MG63 (cell line): ENCODE data around the gene RAD9A. TPM values are rescaled to one million over a fixed set of nuclear protein-coding genes. Genes with fewer than 3 reads are reported as not detected.
A peak's percentile ranks its signal among the peaks of the same experiment; 100 is the strongest.

Experiments used
- DNase-seq: peaks from one replicate; pipeline ENCODE4 v3.0.0-alpha.2; 2020
- H3K27me3 ChIP-seq: fragments of 250-450 bp; sonication (Bioruptor Pico); 2 replicates; pipeline ENCODE4 v1.5.1; 2020; ENCODE audit warnings: mild to moderate bottlenecking, moderate library complexity
- H3K36me3 ChIP-seq: fragments of 250-450 bp; sonication (Bioruptor Pico); 2 replicates; pipeline ENCODE4 v1.5.1; 2020; ENCODE audit warnings: mild to moderate bottlenecking, moderate library complexity
- H3K4me3 ChIP-seq: fragments of 250-450 bp; sonication (Bioruptor Pico); 2 replicates; pipeline ENCODE4 v1.5.1; 2020; ENCODE audit warnings: mild to moderate bottlenecking, moderate library complexity
- H3K9me3 ChIP-seq: fragments of 250-450 bp; sonication (Bioruptor Pico); 2 replicates; pipeline ENCODE4 v1.5.1; 2020; ENCODE audit warnings: mild to moderate bottlenecking, moderate library complexity
- total RNA-seq: library from RNA; depleted of rRNA; stranded (reverse); fragments of >200 nt; shearing (Covaris generic); gene quantifications from 2 replicates; pipeline ENCODE4 v1.2.3, GENCODE V29; 2014; ENCODE audit warnings: low replicate concordance

The RAD9A gene
- total RNA-seq, 1 experiment from 2014 or later: 17.6 TPM

- no peaks in the 10 kb centered on the region for H3K27me3 ChIP-seq
- H3K36me3 ChIP-seq: peaks cover 40% of the 10 kb centered on the region
- H3K4me3 ChIP-seq: no peak overlapping the region
- no peaks in the 10 kb centered on the region for H3K9me3 ChIP-seq
- DNase-seq: no peak
Measured at GRCh38 chr11:67435727-67436458, 44.1 kb downstream of the RAD9A start.

DNA sequence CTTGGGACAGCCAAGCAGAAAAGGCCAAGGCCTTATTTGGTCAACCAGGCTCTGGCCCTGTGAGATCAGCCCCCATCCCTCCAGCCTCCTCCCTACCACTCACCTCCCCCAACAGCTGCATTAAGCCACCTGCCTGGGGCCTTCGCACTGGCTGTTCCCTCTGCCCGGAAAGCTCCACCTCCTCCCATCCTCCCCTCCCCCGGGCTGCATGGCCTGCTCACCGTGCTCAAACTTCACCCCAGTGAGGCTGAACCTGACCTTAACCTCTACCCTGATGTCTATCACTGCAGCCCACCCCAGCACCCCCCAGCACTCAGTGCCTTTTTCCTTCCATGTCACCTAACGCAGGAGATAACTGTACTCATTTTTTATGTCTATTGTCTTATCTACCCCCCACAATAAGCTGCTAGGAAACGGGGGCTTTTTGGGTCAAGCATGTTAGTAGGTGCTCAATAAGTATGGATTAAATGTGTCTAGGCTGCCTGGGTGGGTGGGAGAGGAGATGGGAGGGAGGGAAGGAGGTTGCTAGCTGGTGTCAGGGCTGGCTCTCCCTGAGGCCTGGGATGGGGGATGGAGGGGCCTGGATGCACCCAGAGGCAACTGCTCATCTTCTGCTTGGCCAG is 44.8 kb downstream of the RAD9A start:
- no peaks in the 10 kb centered on the region for H3K9me3 ChIP-seq
- peaks cover 38% of the 10 kb centered on the region for H3K36me3 ChIP-seq
- DNase-seq: no peak
- no peak overlapping the region for H3K4me3 ChIP-seq
- no peaks in the 10 kb centered on the region for H3K27me3 ChIP-seq

- Histone ChIP-seq H3K36me3 (peaks cover 35% of the 10 kb centered on the region), H3K4me3 (no peak within 1 kb of the TSS), H3K9me3 (no peaks in the 10 kb centered on the region), H3K27me3 (no peaks in the 10 kb centered on the region)
- DNase-seq: no peak
Measured at GRCh38 chr11:67437082-67437808, 45.5 kb downstream of the RAD9A start, which contains the start of gene PTPRCAP. Gene PTPRCAP (minus strand): TSS chr11:67437682. CDS start chr11:67437619, 63 bp downstream.

GRCh38 chr11:67437809-67438157 is 46.0 kb downstream of the RAD9A start:
- DNase-seq: no peak
- peaks cover 31% of the 10 kb centered on the region for H3K36me3 ChIP-seq
- H3K9me3 ChIP-seq: no peaks in the 10 kb centered on the region
- no peaks in the 10 kb centered on the region for H3K27me3 ChIP-seq
- H3K4me3 ChIP-seq: no peak overlapping the region

DNA sequence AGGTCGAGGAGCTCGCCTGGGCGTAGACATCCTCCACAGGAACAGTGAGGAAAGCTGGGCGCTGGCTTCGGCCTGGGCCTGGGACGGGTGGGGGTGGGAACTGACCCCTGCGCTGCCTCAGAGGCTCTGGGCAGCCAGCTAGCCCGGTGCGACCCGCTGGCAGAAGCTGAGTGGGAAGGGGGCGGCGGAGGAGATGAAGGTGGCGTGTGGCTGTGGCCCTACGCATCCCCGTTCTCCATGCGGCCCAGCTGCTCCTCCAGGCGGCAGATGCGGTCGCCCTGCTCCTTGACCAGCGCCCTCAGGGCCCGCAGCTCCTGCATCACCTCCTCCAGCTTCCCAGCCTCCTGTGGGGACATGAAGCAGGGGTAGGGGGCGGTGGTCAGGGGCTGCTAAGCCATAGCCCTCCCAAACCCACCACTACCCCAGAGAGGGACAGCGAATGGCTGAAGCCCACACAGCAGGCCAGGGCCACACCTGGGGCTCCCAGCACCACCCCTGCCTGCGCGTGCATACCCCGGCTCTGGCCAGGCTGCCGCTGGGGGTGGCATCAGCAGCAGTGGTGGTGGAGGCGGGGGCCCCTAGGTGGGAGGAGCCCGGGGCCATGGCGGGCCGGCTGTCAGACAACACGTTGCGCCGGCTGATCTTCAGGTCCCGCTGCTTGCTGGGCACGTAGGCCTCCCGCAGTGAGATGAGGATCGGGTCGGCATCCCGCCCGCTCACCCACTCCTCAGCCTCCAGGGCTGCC is 46.5 kb downstream of the RAD9A start:
- Histone ChIP-seq H3K9me3 (no peaks in the 10 kb centered on the region), H3K4me3 (no peak overlapping the region), H3K36me3 (peaks cover 30% of the 10 kb centered on the region), H3K27me3 (no peaks in the 10 kb centered on the region)
- no peak for DNase-seq

DNA sequence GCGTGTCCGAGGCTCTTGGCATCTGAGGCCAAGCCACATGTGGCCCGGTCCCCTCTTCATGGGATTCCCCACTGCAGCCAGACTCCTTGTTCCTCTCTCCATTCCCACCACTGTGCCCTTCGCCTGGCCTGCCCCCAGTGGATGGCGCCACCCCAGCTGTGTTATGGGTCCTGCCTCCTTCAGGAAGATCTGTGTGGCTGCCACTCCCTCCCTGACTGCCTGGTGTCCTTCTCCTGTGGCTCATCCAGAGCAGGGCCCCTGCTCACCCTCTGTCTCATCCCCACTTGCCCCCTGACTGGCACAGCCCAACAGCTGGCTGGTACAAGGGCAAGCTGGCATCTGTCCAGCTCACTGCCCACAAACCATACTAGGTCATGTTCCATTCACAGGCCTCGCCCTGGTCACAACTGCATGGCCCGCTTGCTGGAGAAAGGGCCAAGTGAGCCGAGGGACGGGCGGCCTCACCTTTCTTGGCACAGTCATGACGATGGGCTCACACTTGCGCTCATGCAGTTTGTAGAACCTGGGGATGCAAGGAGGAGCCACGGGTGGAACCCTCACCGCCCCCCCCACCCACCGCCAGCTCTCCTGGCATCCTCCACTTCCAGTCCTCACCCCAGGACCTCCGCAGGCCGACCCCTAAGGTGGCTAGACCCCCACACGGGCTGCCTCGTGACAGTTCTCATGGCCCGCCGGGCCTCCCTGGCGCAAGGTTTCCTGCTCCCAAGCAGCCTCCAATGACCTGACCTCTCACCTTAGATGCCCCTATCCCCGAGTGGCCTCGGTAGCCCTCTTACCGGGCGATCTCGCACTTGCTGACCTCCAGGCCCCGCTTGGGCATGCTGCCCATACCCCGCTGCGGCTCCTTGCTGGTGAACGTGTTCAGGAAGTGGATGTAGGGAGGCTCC is 47.8 kb downstream of the RAD9A start:
- DNase-seq: peak; percentile 52
- no peaks in the 10 kb centered on the region for H3K9me3 ChIP-seq
- H3K4me3 ChIP-seq: no peak overlapping the region
- no peaks in the 10 kb centered on the region for H3K27me3 ChIP-seq
- H3K36me3 ChIP-seq: peaks cover 22% of the 10 kb centered on the region

DNA sequence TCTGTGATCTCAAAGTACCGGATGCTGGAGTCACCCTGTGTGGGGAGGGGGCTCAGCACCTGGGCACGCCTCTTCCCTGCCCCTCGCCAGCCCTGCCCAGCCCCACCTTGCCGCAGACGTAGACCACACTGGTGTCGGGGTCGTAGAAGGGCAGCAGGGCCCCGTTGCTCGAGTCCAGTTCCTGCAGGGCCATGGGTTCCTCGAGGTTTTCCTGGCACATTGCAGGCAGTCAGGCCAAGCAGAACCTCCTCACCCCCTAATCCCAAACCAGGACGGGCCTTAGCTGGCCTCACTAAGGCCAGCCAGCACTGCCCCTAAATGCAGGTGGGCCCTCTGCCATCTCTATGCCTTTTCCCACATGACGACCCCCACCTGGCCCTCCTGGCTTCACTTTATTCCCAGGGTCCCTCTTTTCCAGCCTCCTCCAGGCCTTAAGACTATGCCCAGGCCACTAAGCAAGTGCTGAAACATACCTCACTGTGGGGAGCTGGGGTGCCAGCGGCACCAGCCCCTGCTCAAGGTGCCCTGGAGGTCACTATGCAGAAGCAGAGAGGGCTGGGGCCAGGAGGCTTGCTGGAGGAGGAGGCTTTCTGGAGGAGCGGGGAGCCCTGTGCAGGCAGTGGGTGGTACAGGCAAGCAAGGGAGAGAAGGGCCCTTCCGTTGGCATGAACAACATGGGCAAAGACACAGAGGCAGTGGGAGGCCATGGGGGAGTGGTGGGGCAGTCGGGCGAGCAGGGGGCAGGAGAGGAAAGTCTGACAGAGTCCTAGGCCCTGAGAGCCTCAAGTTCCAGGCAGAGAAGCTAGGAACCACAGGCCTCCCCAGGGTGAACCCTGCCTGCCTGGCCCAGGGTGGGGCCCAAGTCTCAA is 48.7 kb downstream of the RAD9A start:
- no peaks in the 10 kb centered on the region for H3K27me3 ChIP-seq
- no peak overlapping the region for H3K4me3 ChIP-seq
- no peaks in the 10 kb centered on the region for H3K9me3 ChIP-seq
- peaks cover 14% of the 10 kb centered on the region for H3K36me3 ChIP-seq
- no peak for DNase-seq

DNA sequence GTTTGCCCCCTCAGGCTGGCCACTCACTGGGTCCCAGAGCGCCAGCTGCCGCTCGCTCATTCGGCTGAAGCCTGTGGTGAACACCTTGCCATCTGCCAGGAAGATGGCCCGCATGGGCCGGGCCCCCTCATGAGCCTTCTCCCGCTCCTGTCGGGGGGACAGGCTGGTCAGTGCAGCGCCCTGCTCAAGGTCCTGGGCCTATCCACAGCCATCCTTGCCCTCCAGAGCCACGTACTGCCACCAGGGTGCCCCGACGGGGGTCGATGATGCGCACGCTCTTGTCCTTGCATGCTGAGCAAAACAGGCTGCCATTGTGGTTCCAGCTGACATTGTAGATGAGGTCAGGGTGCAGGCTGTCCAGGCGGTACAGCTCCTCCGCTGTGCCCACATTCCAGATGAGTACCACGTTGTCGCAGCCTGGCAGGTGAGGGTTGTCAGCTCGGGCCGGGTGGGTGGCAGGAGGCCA is 49.3 kb downstream of the RAD9A start:
- H3K27me3 ChIP-seq: no peaks in the 10 kb centered on the region
- DNase-seq: no peak
- H3K36me3 ChIP-seq: peaks cover 14% of the 10 kb centered on the region
- H3K9me3 ChIP-seq: no peaks in the 10 kb centered on the region
- H3K4me3 ChIP-seq: no peak overlapping the region

DNA sequence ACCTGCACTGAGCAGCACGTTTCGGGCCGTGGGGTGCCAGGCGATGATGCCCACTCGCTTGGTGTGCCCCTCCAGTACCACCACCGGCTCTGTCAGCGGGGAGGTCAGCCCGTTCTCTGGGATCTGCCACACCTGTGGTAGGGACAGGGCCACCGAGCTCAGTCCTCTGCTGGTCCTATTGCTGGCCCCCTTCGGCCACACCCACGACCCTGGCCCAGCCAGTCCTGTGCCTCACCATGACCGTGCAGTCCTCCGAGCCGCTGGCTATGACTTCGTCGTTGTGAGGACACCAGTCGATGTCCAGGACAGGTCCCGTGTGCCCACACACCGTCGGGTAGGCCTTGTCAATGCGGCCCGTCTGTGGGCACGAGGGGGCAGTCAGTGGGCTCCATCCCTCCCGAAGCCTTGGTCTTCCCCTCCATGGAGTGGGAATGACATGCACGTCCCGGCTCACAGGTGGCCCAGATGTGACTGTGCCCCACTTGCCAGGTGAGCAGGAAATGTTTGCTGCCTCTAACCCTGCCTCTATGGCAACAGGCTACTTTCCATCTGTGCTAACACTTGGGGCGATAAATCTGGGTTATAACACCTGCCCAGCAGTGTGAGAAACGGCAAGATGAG is 50.1 kb downstream of the RAD9A start:
- peaks cover 14% of the 10 kb centered on the region for H3K36me3 ChIP-seq
- no peak for DNase-seq
- no peak overlapping the region for H3K4me3 ChIP-seq
- no peaks in the 10 kb centered on the region for H3K9me3 ChIP-seq
- H3K27me3 ChIP-seq: no peaks in the 10 kb centered on the region

DNA sequence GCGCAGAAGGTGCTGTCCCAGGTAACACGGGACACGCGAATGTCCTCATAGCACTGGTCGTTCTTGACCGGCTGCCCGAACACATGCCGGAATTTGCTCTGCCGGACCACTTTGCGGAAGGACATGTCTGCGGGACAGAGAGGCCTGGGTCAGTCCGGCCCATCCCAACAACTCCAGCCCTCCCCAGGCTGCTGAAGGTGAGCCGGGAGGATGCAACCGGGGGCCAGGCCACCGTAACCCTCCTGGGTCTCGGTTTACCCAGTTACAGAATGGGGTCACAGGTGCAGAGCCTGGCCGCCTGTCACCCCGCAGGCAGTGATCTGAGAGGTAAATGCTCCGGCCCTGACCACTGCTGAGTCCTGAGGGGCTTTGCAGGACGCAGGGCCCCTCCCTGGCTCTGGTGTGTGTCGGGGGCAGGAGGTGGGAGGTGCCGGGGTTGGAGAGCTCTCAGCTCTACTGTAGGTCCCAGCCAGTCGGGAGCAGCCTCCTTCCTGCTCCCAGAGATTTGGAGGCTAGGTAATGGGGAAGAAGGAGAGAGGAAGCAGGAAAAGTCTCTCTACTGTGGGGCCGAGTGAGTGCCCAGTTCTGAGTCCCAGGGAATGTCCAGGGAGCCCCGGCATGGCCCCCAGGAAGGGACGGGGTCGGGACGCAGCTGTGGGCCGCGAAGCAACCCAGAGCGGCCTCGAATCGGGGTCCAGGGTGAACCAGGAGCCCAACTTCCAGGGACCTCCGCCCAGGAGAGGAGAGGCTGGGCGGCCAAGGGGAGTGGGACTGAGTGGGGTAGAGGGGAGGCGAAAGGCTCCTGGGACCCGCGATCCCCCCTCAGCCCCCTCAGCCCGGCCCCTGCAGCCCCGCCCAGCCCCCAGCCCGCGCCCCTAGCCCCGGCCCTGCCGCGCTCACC is 51.0 kb downstream of the RAD9A start:
- DNase-seq: no peak
- peaks cover 13% of the 10 kb centered on the region for H3K36me3 ChIP-seq
- no peaks in the 10 kb centered on the region for H3K9me3 ChIP-seq
- no peaks in the 10 kb centered on the region for H3K27me3 ChIP-seq
- H3K4me3 ChIP-seq: peak overlapping the region; percentile 67

- H3K4me3 ChIP-seq: no peak overlapping the region
- peaks cover 3% of the 10 kb centered on the region; the same call in 1 of the 2 replicates for H3K36me3 ChIP-seq
- DNase-seq: no peak
- no peaks in the 10 kb centered on the region for H3K27me3 ChIP-seq
- H3K9me3 ChIP-seq: no peaks in the 10 kb centered on the region
Measured at GRCh38 chr11:67445515-67445914, 53.7 kb downstream of the RAD9A start.
